Measurements from ENCODE around the gene ABHD10. TPM values are rescaled to one million over a fixed set of nuclear protein-coding genes. Genes with fewer than 3 reads are reported as not detected.
"Not testable (repeated sequence)": the region's sequence is repeated elsewhere in the genome, so short reads cannot be mapped to it uniquely, and the experiment has no call there.

Gene ABHD10
- total and polyA plus RNA-seq, 5 donors from 2014 or later: 18.8 to 37.2 (median 34.3) TPM

DNA sequence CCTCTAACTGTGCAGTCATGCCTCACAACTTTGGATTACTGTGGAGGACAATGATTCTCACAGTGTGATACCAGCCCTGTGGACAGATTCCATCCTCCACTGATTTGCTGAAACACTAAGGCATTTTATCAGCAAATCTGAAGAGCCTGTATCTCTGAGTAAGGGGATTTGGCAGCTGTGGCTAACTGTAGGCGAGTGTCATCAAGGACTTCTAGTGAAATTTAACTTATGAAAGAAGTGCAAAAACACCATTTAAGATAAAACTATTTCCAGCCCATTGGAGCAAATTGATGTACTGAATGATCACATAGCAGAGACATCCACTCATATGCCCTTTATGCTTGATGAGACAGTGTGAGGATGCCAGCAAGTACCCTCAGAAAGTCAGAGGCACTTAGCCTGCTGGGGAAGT lies 41.9 kb downstream of the ABHD10 start:
- Mint-ChIP-seq H3K27ac (no peak overlapping the region), H3K4me1 (no peaks in the 10 kb centered on the region), H3K9me3 (peaks cover 0 to 4% (median 1%) of the 10 kb centered on the region in 7 donors), H3K36me3 (peaks cover 7% of the 10 kb centered on the region), H3K4me3 (no peak overlapping the region), H3K27me3 (peaks cover 17% of the 10 kb centered on the region)
- no peak overlapping the region for H3K27ac ChIP-seq (ENCODE audit: insufficient read depth, low read length, poor library complexity, severe bottlenecking)
- no peaks in the 10 kb centered on the region for H3K36me3 ChIP-seq (ENCODE audit: control insufficient read depth, insufficient read depth, low read length)
- ATAC-seq (ENCODE audit: low read depth in 2 of 2): no peak
- no peaks in the 10 kb centered on the region for H3K9me3 ChIP-seq (ENCODE audit: control insufficient read depth in 2 of 2, low read length in 2 of 2)
- H3K27me3 ChIP-seq (ENCODE audit: control insufficient read depth, insufficient read depth, low read length): no peaks in the 10 kb centered on the region
- DNase-seq: no peak
- no peak overlapping the region for H3K4me3 ChIP-seq (ENCODE audit: low read depth, low read length)
- H3K4me1 ChIP-seq (ENCODE audit: control insufficient read depth, insufficient read depth, low read length, poor library complexity, severe bottlenecking): no peaks in the 10 kb centered on the region

DNA sequence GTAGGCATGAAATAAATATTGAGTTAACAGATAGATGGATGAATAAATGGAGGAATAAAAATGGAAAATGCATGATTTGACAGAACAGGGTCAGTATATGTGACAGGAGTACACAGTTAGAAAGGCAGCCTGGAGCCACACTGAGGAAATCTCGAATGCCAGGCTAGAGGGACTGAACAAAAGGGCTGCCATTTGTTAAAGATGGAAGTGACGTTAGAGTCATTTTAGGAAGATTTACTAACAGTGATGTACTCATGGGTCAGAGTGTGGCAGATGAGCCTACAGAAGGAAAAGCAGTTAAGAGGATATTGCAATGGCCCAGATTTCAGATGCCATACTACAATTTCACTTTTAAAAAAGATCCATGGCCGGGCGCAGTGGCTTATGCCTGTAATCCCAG lies 48.3 kb downstream of the ABHD10 start:
- H3K27ac Mint-ChIP-seq: no peak overlapping the region
- no peak overlapping the region for H3K4me3 Mint-ChIP-seq
- no peaks in the 10 kb centered on the region for H3K9me3 ChIP-seq (ENCODE audit: control insufficient read depth in 2 of 2, low read length in 2 of 2)
- no peak for ATAC-seq (ENCODE audit: low read depth in 2 of 2)
- peaks cover 9% of the 10 kb centered on the region for H3K27me3 Mint-ChIP-seq
- H3K36me3 ChIP-seq (ENCODE audit: control insufficient read depth, insufficient read depth, low read length): no peaks in the 10 kb centered on the region
- no peaks in the 10 kb centered on the region for H3K36me3 Mint-ChIP-seq
- no peak overlapping the region for H3K4me3 ChIP-seq (ENCODE audit: low read depth, low read length)
- no peaks in the 10 kb centered on the region for H3K4me1 ChIP-seq (ENCODE audit: control insufficient read depth, insufficient read depth, low read length, poor library complexity, severe bottlenecking)
- H3K27ac ChIP-seq (ENCODE audit: insufficient read depth, low read length, poor library complexity, severe bottlenecking): no peak overlapping the region
- no peak for DNase-seq
- peaks cover 3% of the 10 kb centered on the region for H3K27me3 ChIP-seq (ENCODE audit: control insufficient read depth, insufficient read depth, low read length)
- H3K4me1 Mint-ChIP-seq: no peaks in the 10 kb centered on the region
- peaks cover 0 to 4% (median 0%) of the 10 kb centered on the region in 7 donors for H3K9me3 Mint-ChIP-seq

DNA sequence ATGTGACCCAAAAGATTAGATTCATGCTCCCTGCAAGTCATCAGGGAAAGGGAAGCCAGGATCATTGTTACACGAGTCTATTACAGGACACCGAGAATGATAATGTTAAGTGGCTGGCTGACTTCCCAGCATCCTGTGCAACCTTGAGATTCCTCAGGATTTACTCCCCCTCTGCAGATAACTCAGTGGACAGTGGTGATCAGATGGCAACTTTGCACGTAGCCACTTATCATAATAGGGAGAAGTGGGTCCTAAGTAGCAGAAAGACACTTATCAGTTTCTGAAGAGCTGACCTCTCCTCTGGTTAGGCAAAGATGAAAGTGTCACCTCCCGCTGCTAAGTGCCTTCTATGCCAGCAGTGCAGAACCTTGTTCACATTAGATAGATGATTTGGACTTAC lies 49.0 kb downstream of the ABHD10 start:
- H3K4me3 ChIP-seq (ENCODE audit: low read depth, low read length): no peak overlapping the region
- Mint-ChIP-seq H3K9me3 (peaks cover 0 to 10% (median 0%) of the 10 kb centered on the region in 7 donors), H3K36me3 (no peaks in the 10 kb centered on the region), H3K4me3 (no peak overlapping the region), H3K27ac (no peak overlapping the region), H3K4me1 (no peaks in the 10 kb centered on the region), H3K27me3 (peaks cover 15% of the 10 kb centered on the region)
- no peak overlapping the region for H3K27ac ChIP-seq (ENCODE audit: insufficient read depth, low read length, poor library complexity, severe bottlenecking)
- no peak for ATAC-seq (ENCODE audit: low read depth in 2 of 2)
- H3K36me3 ChIP-seq (ENCODE audit: control insufficient read depth, insufficient read depth, low read length): no peaks in the 10 kb centered on the region
- no peaks in the 10 kb centered on the region for H3K9me3 ChIP-seq (ENCODE audit: control insufficient read depth in 2 of 2, low read length in 2 of 2)
- peaks cover 3% of the 10 kb centered on the region for H3K27me3 ChIP-seq (ENCODE audit: control insufficient read depth, insufficient read depth, low read length)
- DNase-seq: no peak
- H3K4me1 ChIP-seq (ENCODE audit: control insufficient read depth, insufficient read depth, low read length, poor library complexity, severe bottlenecking): no peaks in the 10 kb centered on the region

DNA sequence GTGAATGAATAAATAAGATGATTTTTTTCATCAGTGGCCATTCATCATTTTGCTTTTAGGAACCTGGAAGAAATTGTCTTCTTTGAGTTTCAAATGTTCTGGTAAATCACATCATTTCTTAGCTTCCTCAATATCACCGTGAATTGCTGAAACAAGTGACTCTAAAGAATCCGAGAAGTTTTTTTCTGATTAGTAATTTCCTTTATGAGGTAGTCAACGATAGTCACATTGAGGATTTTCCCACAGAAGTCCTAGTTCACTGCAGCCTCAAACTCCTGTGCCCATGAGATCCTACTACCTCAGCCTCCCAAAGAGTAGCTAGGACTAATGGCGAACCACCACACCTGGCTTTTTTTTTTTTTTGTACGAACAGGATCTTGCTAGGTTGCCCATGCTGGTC lies 52.1 kb downstream of the ABHD10 start:
- no peak overlapping the region for H3K27ac Mint-ChIP-seq
- Histone ChIP-seq H3K9me3 (ENCODE audit: control insufficient read depth in 2 of 2, low read length in 2 of 2) (no peaks in the 10 kb centered on the region), H3K4me1 (ENCODE audit: control insufficient read depth, insufficient read depth, low read length, poor library complexity, severe bottlenecking) (no peaks in the 10 kb centered on the region), H3K27ac (ENCODE audit: insufficient read depth, low read length, poor library complexity, severe bottlenecking) (no peak overlapping the region), H3K27me3 (ENCODE audit: control insufficient read depth, insufficient read depth, low read length) (peaks cover 5% of the 10 kb centered on the region), H3K4me3 (ENCODE audit: low read depth, low read length) (no peak overlapping the region), H3K36me3 (ENCODE audit: control insufficient read depth, insufficient read depth, low read length) (no peaks in the 10 kb centered on the region)
- no peak for ATAC-seq (ENCODE audit: low read depth in 2 of 2)
- H3K36me3 Mint-ChIP-seq: no peaks in the 10 kb centered on the region
- DNase-seq: no peak
- no peak overlapping the region for H3K4me3 Mint-ChIP-seq
- H3K9me3 Mint-ChIP-seq: peaks cover 0 to 12% (median 0%) of the 10 kb centered on the region in 7 donors
- peaks cover 10% of the 10 kb centered on the region for H3K27me3 Mint-ChIP-seq
- no peaks in the 10 kb centered on the region for H3K4me1 Mint-ChIP-seq

DNA sequence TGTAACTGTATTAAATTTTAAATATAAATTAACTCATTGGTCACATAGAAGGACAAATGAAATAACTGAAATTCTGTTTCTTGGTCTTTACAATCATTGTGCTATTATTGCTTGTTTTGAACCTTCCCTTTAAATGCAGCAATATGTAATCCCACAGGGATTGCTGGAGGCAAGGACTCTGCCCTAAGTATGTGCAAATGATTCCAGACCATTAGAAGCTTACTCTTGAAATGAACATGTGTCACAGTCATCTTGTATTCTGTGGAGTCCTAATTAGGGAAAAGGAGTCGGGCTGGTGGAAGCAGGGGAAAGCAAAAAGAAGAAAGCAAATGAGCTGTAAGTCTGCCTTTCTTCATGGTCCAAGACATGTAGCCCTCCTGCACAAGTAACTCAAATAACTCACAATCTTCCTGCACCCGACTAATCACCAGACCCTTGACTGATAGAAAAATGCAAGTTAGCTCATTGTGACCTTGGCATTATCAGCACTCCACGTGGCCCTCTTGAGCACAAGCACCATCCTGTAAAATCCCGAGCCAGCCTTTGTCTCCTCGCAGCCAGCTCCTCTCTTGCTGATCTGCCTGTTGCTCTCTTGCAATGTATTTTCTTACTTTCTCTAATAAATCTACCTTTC lies 53.4 kb downstream of the ABHD10 start:
- H3K4me1 ChIP-seq (ENCODE audit: control insufficient read depth, insufficient read depth, low read length, poor library complexity, severe bottlenecking): no peaks in the 10 kb centered on the region
- H3K27me3 Mint-ChIP-seq: peaks cover 12% of the 10 kb centered on the region

DNA sequence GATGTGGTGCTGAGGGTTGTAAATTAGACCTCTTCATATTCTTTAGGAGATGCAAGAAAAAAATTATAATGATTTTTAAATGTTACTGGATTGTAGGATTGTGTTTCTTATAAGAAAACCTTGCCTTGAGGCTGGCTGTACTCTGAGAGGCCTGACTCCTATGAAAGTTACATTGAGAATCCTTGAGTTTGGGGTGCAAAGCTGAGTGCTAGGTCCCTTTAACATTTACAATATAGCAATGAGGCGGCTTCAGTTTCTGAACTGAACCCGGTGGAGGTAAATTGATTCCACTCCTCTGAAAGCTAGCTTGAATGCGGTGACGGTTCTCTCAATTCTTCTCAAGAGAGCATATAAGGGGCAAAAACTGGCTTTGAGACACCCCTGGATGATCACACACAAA lies 55.6 kb downstream of the ABHD10 start, which contains the start of gene TMPRSS7:
Gene TMPRSS7, plus strand, starts transcription at position 301 of the 400 bp plus-strand sequence. CDS start 110 bp downstream, outside the sequence.
- Mint-ChIP-seq H3K9me3 (peaks cover 0 to 12% (median 0%) of the 10 kb centered on the region in 7 donors), H3K27ac (no peak within 1 kb of the TSS), H3K4me3 (no peak within 1 kb of the TSS), H3K4me1 (no peaks in the 10 kb centered on the region), H3K36me3 (no peaks in the 10 kb centered on the region), H3K27me3 (peaks cover 12% of the 10 kb centered on the region)
- Histone ChIP-seq H3K4me1 (ENCODE audit: control insufficient read depth, insufficient read depth, low read length, poor library complexity, severe bottlenecking) (no peaks in the 10 kb centered on the region), H3K36me3 (ENCODE audit: control insufficient read depth, insufficient read depth, low read length) (no peaks in the 10 kb centered on the region), H3K4me3 (ENCODE audit: low read depth, low read length) (no peak within 1 kb of the TSS), H3K9me3 (ENCODE audit: control insufficient read depth in 2 of 2, low read length in 2 of 2) (no peaks in the 10 kb centered on the region), H3K27me3 (ENCODE audit: control insufficient read depth, insufficient read depth, low read length) (peaks cover 6% of the 10 kb centered on the region), H3K27ac (ENCODE audit: insufficient read depth, low read length, poor library complexity, severe bottlenecking) (no peak within 1 kb of the TSS)
- no peak for DNase-seq
- ATAC-seq (ENCODE audit: low read depth in 2 of 2): no peak

More for the DNA sequence above, 53.4 kb downstream of the ABHD10 start:
- Mint-ChIP-seq H3K36me3 (no peaks in the 10 kb centered on the region), H3K27ac (no peak overlapping the region), H3K9me3 (peaks cover 0 to 12% (median 0%) of the 10 kb centered on the region in 7 donors), H3K4me1 (no peaks in the 10 kb centered on the region), H3K4me3 (no peak overlapping the region)
- peaks cover 5% of the 10 kb centered on the region for H3K27me3 ChIP-seq (ENCODE audit: control insufficient read depth, insufficient read depth, low read length)
- H3K9me3 ChIP-seq (ENCODE audit: control insufficient read depth in 2 of 2, low read length in 2 of 2): no peaks in the 10 kb centered on the region
- DNase-seq (no peak), ATAC-seq (ENCODE audit: low read depth in 2 of 2) (no peak)
- H3K27ac ChIP-seq (ENCODE audit: insufficient read depth, low read length, poor library complexity, severe bottlenecking): no peak overlapping the region
- H3K4me3 ChIP-seq (ENCODE audit: low read depth, low read length): no peak overlapping the region
- no peaks in the 10 kb centered on the region for H3K36me3 ChIP-seq (ENCODE audit: control insufficient read depth, insufficient read depth, low read length)

DNA sequence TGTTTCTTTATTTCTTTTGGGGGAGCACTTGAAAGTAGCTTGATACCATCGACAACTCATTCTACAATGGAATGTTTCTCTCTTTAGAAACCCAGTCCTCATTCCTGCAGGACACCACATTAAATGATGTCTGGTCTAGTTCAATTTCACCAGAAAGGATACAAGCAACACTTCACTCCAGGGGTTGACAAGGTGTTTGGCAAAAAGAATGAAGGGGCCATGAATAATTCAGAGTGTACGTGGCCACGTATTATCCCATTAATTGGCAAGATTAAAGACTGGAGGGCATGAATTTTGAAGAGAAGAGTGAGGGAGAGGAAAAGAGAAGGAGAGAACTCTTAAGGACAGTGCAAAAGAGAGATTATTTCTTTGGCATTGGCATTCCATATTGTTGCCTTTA lies 56.4 kb downstream of the ABHD10 start:
- no peak overlapping the region for H3K4me3 ChIP-seq (ENCODE audit: low read depth, low read length)
- H3K9me3 ChIP-seq (ENCODE audit: control insufficient read depth in 2 of 2, low read length in 2 of 2): no peaks in the 10 kb centered on the region
- no peaks in the 10 kb centered on the region for H3K4me1 ChIP-seq (ENCODE audit: control insufficient read depth, insufficient read depth, low read length, poor library complexity, severe bottlenecking)
- ATAC-seq (ENCODE audit: low read depth in 2 of 2): no peak
- Mint-ChIP-seq H3K4me1 (no peaks in the 10 kb centered on the region), H3K36me3 (no peaks in the 10 kb centered on the region), H3K9me3 (peaks cover 0 to 12% (median 0%) of the 10 kb centered on the region in 7 donors), H3K27me3 (peaks cover 12% of the 10 kb centered on the region), H3K27ac (no peak overlapping the region), H3K4me3 (no peak overlapping the region)
- H3K27me3 ChIP-seq (ENCODE audit: control insufficient read depth, insufficient read depth, low read length): peaks cover 6% of the 10 kb centered on the region
- no peak for DNase-seq
- no peak overlapping the region for H3K27ac ChIP-seq (ENCODE audit: insufficient read depth, low read length, poor library complexity, severe bottlenecking)
- no peaks in the 10 kb centered on the region for H3K36me3 ChIP-seq (ENCODE audit: control insufficient read depth, insufficient read depth, low read length)

DNA sequence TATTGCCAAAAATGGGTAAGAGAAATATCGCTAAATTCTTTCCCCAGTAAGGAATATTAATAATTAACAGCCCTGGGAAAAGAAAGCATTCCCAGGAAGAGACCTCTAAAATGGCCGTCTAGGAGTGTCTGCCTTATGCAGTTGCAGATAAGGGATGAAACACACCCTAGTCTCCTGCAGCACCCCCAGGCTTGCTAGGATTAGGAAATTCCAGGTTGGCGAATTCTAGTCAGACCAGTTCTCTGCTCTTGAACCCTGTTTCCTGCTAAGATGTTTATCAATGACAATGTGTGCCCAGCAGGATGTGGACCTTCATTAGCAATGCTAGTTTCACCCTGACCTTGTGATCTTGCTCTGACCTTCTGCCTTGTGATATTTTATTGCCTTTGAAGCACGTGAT lies 58.4 kb downstream of the ABHD10 start:
- H3K27me3 Mint-ChIP-seq: peaks cover 22% of the 10 kb centered on the region
- not testable (repeated sequence) for DNase-seq, H3K4me3 Mint-ChIP-seq

More for the DNA sequence above, 58.4 kb downstream of the ABHD10 start:
- ATAC-seq (ENCODE audit: low read depth in 2 of 2); H3K9me3 ChIP-seq (ENCODE audit: control insufficient read depth in 2 of 2, low read length in 2 of 2); H3K4me3 ChIP-seq (ENCODE audit: low read depth, low read length); H3K27ac Mint-ChIP-seq; H3K4me1 ChIP-seq (ENCODE audit: control insufficient read depth, insufficient read depth, low read length, poor library complexity, severe bottlenecking); H3K4me1 Mint-ChIP-seq; H3K36me3 ChIP-seq (ENCODE audit: control insufficient read depth, insufficient read depth, low read length); H3K9me3 Mint-ChIP-seq; H3K36me3 Mint-ChIP-seq; H3K27ac ChIP-seq (ENCODE audit: insufficient read depth, low read length, poor library complexity, severe bottlenecking): not testable (repeated sequence)
- H3K27me3 ChIP-seq (ENCODE audit: control insufficient read depth, insufficient read depth, low read length): peaks cover 11% of the 10 kb centered on the region

All from CD4-positive, CD25-positive, alpha-beta regulatory T cell (primary cell).